HEK293 (cell line): ENCODE measurements around the gene USP26.

ENCODE experiments used
- RBAK ChIP-seq: fragments of 450-650 bp; formaldehyde crosslinking; IDR thresholded peaks from 2 replicates; pipeline ENCODE4 v1.5.1; 2016; ENCODE audit warnings: missing biosample characterization, missing genetic modification characterization
- TCF7L2 ChIP-seq: IDR thresholded peaks from 2 replicates; pipeline ENCODE4 v1.6.1; 2011; ENCODE audit warnings: low read depth, mild to moderate bottlenecking, inconsistent platforms, low read length, moderate library complexity, borderline replicate concordance
- ZBTB7A ChIP-seq: fragments of 450-650 bp; formaldehyde crosslinking; IDR thresholded peaks from 2 replicates; pipeline ENCODE4 v1.5.1; 2016; ENCODE audit warnings: low read depth, missing biosample characterization, missing genetic modification characterization
- ZNF114 ChIP-seq: fragments of 450-650 bp; formaldehyde crosslinking; IDR thresholded peaks from 2 replicates; pipeline ENCODE4 v1.5.0; 2017; ENCODE audit warnings: missing biosample characterization, missing genetic modification characterization
- ZNF140 ChIP-seq: fragments of 450-650 bp; formaldehyde crosslinking; IDR thresholded peaks from 2 replicates; pipeline ENCODE4 v1.5.1; 2016; ENCODE audit warnings: missing biosample characterization, missing genetic modification characterization
- ZNF155 ChIP-seq: fragments of 450-650 bp; formaldehyde crosslinking; IDR thresholded peaks from 2 replicates; pipeline ENCODE4 v1.5.1; 2016; ENCODE audit warnings: missing biosample characterization, missing genetic modification characterization
- ZNF558 ChIP-seq: fragments of 450-650 bp; formaldehyde crosslinking; IDR thresholded peaks from 2 replicates; pipeline ENCODE4 v1.5.1; 2016; ENCODE audit warnings: missing biosample characterization, missing genetic modification characterization
- ZNF629 ChIP-seq: fragments of 450-650 bp; formaldehyde crosslinking; IDR thresholded peaks from 2 replicates; pipeline ENCODE4 v1.5.1; 2017; ENCODE audit warnings: missing biosample characterization, missing genetic modification characterization
- TF ChIP-seq, protein P1 (sequence below): fragments of 450-650 bp; formaldehyde crosslinking; IDR thresholded peaks from 2 replicates; pipeline ENCODE4 v1.5.1; 2016; ENCODE audit warnings: missing biosample characterization, missing genetic modification characterization
- TF ChIP-seq, protein P2 (sequence below): fragments of 450-650 bp; IDR thresholded peaks from 2 replicates; pipeline ENCODE4 v1.5.1; 2018; ENCODE audit warnings: missing biosample characterization, missing genetic modification characterization

DNA sequence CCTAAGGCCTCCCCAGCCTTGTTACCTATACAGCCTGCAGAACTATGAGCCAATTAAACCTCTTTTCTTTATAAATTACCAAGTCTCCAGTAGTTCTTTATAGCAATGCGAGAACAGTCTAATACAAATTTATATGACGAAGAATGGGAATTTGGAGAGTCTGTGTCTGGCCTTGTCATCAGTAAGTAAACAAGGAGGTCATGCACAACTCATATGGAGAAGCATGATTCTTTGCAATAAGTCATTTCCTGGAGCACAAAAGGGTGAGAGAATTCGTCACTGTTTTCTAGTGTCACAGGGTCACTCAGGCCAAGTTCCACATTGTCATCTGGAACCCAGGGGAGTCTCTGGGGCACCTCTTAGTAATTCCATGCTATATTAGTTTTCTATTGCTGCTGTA lies 89.5 kb downstream of the USP26 start:
- TF ChIP-seq ZNF140 (tag by site-specific recombination) (no peak), ZNF155 (no peak), ZNF114 (no peak), TCF7L2 (no peak), ZNF629 (tag by site-specific recombination) (no peak), ZBTB7A (tag by site-specific recombination) (no peak), ZNF558 (tag by site-specific recombination) (no peak), RBAK (no peak)
- TF ChIP-seq, protein P1, sequence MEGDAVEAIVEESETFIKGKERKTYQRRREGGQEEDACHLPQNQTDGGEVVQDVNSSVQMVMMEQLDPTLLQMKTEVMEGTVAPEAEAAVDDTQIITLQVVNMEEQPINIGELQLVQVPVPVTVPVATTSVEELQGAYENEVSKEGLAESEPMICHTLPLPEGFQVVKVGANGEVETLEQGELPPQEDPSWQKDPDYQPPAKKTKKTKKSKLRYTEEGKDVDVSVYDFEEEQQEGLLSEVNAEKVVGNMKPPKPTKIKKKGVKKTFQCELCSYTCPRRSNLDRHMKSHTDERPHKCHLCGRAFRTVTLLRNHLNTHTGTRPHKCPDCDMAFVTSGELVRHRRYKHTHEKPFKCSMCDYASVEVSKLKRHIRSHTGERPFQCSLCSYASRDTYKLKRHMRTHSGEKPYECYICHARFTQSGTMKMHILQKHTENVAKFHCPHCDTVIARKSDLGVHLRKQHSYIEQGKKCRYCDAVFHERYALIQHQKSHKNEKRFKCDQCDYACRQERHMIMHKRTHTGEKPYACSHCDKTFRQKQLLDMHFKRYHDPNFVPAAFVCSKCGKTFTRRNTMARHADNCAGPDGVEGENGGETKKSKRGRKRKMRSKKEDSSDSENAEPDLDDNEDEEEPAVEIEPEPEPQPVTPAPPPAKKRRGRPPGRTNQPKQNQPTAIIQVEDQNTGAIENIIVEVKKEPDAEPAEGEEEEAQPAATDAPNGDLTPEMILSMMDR (tag by site-specific recombination): no peak
- TF ChIP-seq, protein P2, sequence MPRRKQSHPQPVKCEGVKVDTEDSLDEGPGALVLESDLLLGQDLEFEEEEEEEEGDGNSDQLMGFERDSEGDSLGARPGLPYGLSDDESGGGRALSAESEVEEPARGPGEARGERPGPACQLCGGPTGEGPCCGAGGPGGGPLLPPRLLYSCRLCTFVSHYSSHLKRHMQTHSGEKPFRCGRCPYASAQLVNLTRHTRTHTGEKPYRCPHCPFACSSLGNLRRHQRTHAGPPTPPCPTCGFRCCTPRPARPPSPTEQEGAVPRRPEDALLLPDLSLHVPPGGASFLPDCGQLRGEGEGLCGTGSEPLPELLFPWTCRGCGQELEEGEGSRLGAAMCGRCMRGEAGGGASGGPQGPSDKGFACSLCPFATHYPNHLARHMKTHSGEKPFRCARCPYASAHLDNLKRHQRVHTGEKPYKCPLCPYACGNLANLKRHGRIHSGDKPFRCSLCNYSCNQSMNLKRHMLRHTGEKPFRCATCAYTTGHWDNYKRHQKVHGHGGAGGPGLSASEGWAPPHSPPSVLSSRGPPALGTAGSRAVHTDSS (tag by site-specific recombination): no peak
